Fibroblast of lung (primary cell): ENCODE results near the gene ENTR1. TPM values are rescaled to one million over a fixed set of nuclear protein-coding genes. Genes with fewer than 3 reads are reported as not detected.

Experiments
- DNase-seq, 2 donors: peaks; one replicate each; pipeline versions ENCODE4 v3.0.0 to v3.0.0-alpha.2; 2010; ENCODE audit warnings: low read depth in 2 of 2
- H2AFZ ChIP-seq: 2 replicates; pipeline ENCODE4 v1.5.1; 2012; ENCODE audit warnings: low read length, control low read depth, inconsistent platforms
- H3K27ac ChIP-seq: 2 replicates; pipeline ENCODE4 v1.5.1; 2011; ENCODE audit warnings: low read length, control low read depth; ENCODE audit not compliant: insufficient read depth
- H3K27me3 ChIP-seq: 2 replicates; pipeline ENCODE4 v1.5.1; 2011; ENCODE audit warnings: mild to moderate bottlenecking, low read length; ENCODE audit not compliant: control insufficient read depth, insufficient read depth
- H3K36me3 ChIP-seq: 2 replicates; pipeline ENCODE4 v1.5.1; 2011; ENCODE audit warnings: low read length; ENCODE audit not compliant: control insufficient read depth, insufficient read depth
- H3K4me1 ChIP-seq: 2 replicates; pipeline ENCODE4 v1.5.1; 2011; ENCODE audit warnings: low read length; ENCODE audit not compliant: control insufficient read depth, insufficient read depth; ENCODE audit errors: extremely low read depth
- H3K4me2 ChIP-seq: 2 replicates; pipeline ENCODE4 v1.5.1; 2011; ENCODE audit warnings: low read length, control low read depth; ENCODE audit not compliant: insufficient read depth; ENCODE audit errors: extremely low read depth
- H3K4me3 ChIP-seq, 4 experiments: fragments of 200-600 bp in 1 of 4; sonication (generic) in 1 of 4; replicated peaks in 1 of 4; 2 replicates each; pipeline ENCODE4 v1.5.1; 2011 to 2016; ENCODE audit warnings: low read length in 4 of 4, low read depth in 3 of 4, mild to moderate bottlenecking in 3 of 4, control low read depth in 2 of 4, inconsistent platforms in 1 of 4, mixed read lengths in 1 of 4; ENCODE audit not compliant: insufficient read depth in 1 of 4; ENCODE audit errors: control extremely low read depth in 1 of 4
- H3K79me2 ChIP-seq: 2 replicates; pipeline ENCODE4 v1.5.1; 2012; ENCODE audit warnings: mild to moderate bottlenecking, low read length, inconsistent platforms; ENCODE audit not compliant: control insufficient read depth, insufficient read depth
- H3K9ac ChIP-seq: 2 replicates; pipeline ENCODE4 v1.5.1; 2011; ENCODE audit warnings: mild to moderate bottlenecking, low read length, control low read depth; ENCODE audit not compliant: insufficient read depth
- H3K9me3 ChIP-seq: 2 replicates; pipeline ENCODE4 v1.5.1; 2012; ENCODE audit warnings: low read depth, low read length; ENCODE audit not compliant: control insufficient read depth, insufficient read depth
- H4K20me1 ChIP-seq: 2 replicates; pipeline ENCODE4 v1.5.1; 2011; ENCODE audit warnings: low read length; ENCODE audit not compliant: control insufficient read depth, insufficient read depth; ENCODE audit errors: extremely low read depth
- EZH2 ChIP-seq: IDR thresholded peaks from 2 replicates; pipeline ENCODE4 v1.5.1; 2012; ENCODE audit warnings: low read length, control low read depth, mild to moderate bottlenecking; ENCODE audit errors: missing control alignments
- polyA plus RNA-seq, 2 donors: library from polyadenylated mRNA; depleted of rRNA in 1 of 2; stranded (reverse) in 1 of 2; unstranded in 1 of 2; fragments of >200 nt; gene quantifications; 2 replicates each; pipeline ENCODE4 v1.2.1, GENCODE V29; 2011 to 2012; ENCODE audit warnings: missing spikeins in 1 of 2
- total RNA-seq: library from RNA; depleted of rRNA; stranded (reverse); fragments of >200 nt; gene quantifications from 2 replicates; pipeline ENCODE4 v1.2.1, GENCODE V29; 2014
- TF ChIP-seq, protein P1 (sequence below), 2 donors: IDR thresholded peaks in 1 of 2; conservative IDR thresholded peaks in 1 of 2; 1 replicate in 1 of 2; 2 replicates in 1 of 2; pipeline ENCODE4 v1.5.1; 2011 to 2012; ENCODE audit warnings: low read length in 2 of 2, control low read depth in 1 of 2, inconsistent platforms in 1 of 2, low read depth in 1 of 2, mild to moderate bottlenecking in 1 of 2

The ENTR1 gene
- total and polyA plus RNA-seq, 2 donors (not counting 1 experiment from before 2014, with no cell fraction given), result 24.5 to 31.9 TPM

DNA sequence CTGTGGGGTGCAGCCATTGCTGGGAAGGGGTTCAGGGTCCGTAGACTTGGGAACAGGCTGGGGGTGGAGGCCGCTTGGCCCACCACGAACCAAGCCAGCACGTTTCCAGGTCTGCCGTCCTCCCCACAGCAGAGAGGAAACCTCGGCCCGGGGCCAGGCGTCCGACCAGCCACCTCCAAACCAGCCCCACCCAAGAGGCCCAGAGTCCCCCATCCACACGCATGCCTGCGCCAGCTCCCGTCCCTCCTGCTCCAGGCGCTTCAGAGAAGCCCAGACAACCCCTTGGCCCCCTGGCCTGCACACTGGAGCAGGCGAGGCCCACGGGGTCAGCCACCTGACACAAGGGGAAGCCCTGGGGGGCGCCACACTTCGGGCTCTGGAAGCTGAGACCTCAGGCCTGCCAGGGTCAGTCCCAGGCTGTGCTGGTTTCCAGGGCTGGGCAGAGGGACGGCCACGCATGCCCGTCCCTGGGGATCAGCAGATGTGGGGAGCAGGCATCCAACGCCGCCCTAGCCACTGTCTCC lies 53.1 kb downstream of the ENTR1 start:
- Histone ChIP-seq H3K27ac (no peak overlapping the region), H3K9me3 (no peaks in the 10 kb centered on the region), H3K4me3 (no peak overlapping the region), H3K79me2 (no peaks in the 10 kb centered on the region), H3K9ac (no peak overlapping the region), H3K4me2 (no peak overlapping the region), H3K36me3 (peaks cover 31% of the 10 kb centered on the region), H4K20me1 (no peaks in the 10 kb centered on the region), H3K27me3 (no peaks in the 10 kb centered on the region), H3K4me1 (peaks cover 19% of the 10 kb centered on the region), H2AFZ (no peak overlapping the region)
- TF ChIP-seq EZH2, result no peak
- TF ChIP-seq, protein P1, sequence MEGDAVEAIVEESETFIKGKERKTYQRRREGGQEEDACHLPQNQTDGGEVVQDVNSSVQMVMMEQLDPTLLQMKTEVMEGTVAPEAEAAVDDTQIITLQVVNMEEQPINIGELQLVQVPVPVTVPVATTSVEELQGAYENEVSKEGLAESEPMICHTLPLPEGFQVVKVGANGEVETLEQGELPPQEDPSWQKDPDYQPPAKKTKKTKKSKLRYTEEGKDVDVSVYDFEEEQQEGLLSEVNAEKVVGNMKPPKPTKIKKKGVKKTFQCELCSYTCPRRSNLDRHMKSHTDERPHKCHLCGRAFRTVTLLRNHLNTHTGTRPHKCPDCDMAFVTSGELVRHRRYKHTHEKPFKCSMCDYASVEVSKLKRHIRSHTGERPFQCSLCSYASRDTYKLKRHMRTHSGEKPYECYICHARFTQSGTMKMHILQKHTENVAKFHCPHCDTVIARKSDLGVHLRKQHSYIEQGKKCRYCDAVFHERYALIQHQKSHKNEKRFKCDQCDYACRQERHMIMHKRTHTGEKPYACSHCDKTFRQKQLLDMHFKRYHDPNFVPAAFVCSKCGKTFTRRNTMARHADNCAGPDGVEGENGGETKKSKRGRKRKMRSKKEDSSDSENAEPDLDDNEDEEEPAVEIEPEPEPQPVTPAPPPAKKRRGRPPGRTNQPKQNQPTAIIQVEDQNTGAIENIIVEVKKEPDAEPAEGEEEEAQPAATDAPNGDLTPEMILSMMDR (conservative IDR thresholded peaks at IDR 0.05 in 1 of 2, IDR thresholded peaks at IDR 0.05 in 1 of 2; ENCODE audit: low read depth in 1 of 2, low read length in 2 of 2), result no peak
- DNase-seq, result no peak

DNA sequence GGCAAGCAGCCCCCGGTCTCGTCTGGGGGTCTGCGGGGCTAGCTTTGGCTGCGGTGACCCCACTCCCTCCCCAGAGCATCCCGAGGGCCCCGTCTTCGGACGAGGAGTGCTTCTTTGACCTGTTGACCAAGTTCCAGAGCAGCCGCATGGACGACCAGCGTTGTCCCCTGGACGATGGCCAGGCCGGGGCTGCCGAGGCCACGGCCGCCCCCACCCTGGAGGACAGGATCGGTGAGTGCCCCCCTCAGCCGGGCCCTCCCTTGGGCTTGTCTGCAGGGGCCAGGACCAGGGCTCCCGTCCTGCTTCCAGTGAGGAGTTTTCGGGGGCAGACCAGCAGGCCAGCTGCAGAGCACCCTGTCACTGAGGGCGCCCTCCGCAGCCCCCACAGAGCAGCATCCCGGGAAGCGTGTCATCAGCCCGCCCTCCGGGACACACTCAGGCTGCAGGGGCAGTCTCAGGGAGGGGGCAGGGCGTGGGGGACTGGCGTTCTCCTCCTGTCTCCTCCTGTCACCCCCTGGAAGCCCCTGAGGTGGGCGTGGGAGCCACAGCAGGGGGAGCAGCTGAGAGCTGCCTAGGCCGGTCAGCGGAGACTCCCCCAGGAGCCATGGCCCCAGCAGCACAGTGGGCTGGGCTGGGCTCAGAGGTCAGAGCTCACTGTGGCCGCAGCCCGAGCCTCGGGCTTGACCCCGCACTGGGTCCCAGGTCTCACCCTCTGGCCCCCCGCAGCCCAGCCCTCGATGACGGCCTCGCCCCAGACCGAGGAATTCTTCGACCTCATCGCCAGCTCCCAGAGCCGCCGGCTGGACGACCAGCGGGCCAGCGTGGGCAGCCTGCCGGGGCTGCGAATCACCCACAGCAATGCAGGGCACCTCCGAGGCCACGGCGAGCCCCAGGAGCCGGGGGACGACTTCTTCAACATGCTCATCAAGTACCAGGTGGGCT lies 54.5 kb downstream of the ENTR1 start:
- H3K4me2 ChIP-seq, result no peak overlapping the region
- no peaks in the 10 kb centered on the region for H3K27me3 ChIP-seq
- TF ChIP-seq EZH2, result no peak
- TF ChIP-seq, protein P1 (conservative IDR thresholded peaks at IDR 0.05 in 1 of 2, IDR thresholded peaks at IDR 0.05 in 1 of 2; ENCODE audit: low read depth in 1 of 2, low read length in 2 of 2), result no peak
- DNase-seq, result peak in 1 of 2 donors; percentile 34
- H3K4me3 ChIP-seq, result no peak overlapping the region
- peaks cover 35% of the 10 kb centered on the region for H3K36me3 ChIP-seq
- no peak overlapping the region for H3K27ac ChIP-seq
- H4K20me1 ChIP-seq, result no peaks in the 10 kb centered on the region
- H2AFZ ChIP-seq, result no peak overlapping the region
- H3K79me2 ChIP-seq, result no peaks in the 10 kb centered on the region
- H3K9ac ChIP-seq, result no peak overlapping the region
- peaks cover 8% of the 10 kb centered on the region for H3K4me1 ChIP-seq
- no peaks in the 10 kb centered on the region for H3K9me3 ChIP-seq

DNA sequence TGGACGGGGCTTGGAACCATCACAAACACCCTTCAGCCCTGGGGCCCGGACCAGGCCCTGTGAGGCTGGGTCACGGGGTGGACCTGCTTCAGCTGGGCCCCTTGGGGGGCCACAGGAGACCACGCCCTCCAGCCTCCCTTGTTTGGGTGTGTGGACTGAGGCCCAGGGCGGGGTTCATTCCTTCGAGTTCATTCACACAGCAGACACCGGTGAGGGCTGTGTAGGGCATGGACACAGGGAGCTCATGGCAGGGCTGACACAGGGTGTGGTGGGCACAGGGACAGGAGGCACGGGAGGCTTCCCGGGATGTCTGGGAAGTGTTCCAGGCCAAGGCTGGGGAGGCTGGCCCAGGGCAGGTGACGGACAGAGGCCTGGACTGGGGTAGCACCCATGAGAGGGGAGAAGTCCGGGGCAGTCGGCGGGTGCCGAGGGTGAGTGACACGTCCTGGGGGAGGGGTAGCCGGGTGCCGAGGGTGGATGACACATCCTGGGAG lies 55.8 kb downstream of the ENTR1 start:
- peak; percentile 37 to 62 for DNase-seq
- no peak for TF ChIP-seq EZH2
- TF ChIP-seq, protein P1 (conservative IDR thresholded peaks at IDR 0.05 in 1 of 2, IDR thresholded peaks at IDR 0.05 in 1 of 2; ENCODE audit: low read depth in 1 of 2, low read length in 2 of 2), result no peak
- Histone ChIP-seq H3K4me3 (no peak overlapping the region), H2AFZ (no peak overlapping the region), H3K9me3 (no peaks in the 10 kb centered on the region), H3K9ac (no peak overlapping the region), H3K4me1 (peaks cover 4% of the 10 kb centered on the region), H3K27ac (peak overlapping the region; percentile 32), H3K79me2 (no peaks in the 10 kb centered on the region), H3K4me2 (no peak overlapping the region), H4K20me1 (no peaks in the 10 kb centered on the region), H3K27me3 (no peaks in the 10 kb centered on the region), H3K36me3 (peaks cover 36% of the 10 kb centered on the region)
